Gastrocnemius medialis (tissue), 4 donors: ENCODE data around the gene CSAG2.

Experiments
- POLR2A ChIP-seq, 2 donors: fragments of 450-650 bp; IDR thresholded peaks; one replicate each; pipeline ENCODE4 v1.6.1; 2017; ENCODE audit warnings: antibody characterized with exemption in 2 of 2, mild to moderate bottlenecking in 2 of 2, moderate library complexity in 2 of 2
- TF ChIP-seq, protein P1 (sequence below), 5 experiments: fragments of 450-650 bp in 3 of 5; fragments of 200-600 bp in 2 of 5; sonication (generic) in 2 of 5; IDR thresholded peaks in 4 of 5; conservative IDR thresholded peaks in 1 of 5; 1 replicate in 4 of 5; 2 replicates in 1 of 5; pipeline ENCODE4 v1.5.1; 2016 to 2019; ENCODE audit warnings: antibody characterized with exemption in 5 of 5, mild to moderate bottlenecking in 3 of 5, moderate library complexity in 3 of 5

DNA sequence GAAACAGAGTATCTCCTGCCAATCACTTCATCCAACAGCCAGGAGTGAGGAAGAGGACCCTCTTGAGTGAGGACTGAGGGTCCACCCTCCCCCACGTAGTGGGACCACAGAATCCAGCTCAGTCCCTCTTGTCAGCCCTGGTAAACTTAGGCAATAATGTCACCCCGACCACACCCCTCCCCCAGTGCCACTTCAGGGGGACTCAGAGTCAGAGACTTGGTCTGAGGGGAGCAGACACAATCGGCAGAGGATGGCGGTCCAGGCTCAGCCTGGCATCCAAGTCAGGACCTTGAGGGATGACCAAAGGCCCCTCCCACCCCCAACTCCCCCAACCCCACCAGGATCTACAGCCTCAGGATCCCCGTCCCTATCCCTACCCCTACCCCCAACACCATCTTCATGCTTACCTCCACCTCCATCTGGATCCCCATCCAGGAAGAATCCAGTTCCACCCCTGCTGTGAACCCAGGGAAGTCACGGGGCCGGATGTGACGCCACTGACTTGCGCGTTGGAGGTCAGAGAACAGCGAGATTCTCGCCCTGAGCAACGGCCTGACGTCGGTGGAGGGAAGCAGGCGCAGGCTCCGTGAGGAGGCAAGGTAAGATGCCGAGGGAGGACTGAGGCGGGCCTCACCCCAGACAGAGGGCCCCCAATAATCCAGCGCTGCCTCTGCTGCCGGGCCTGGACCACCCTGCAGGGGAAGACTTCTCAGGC lies 24.3 kb upstream of the CSAG2 start, which contains the start of the genes CSAG1 and MAGEA12:
- TF ChIP-seq, protein P1, sequence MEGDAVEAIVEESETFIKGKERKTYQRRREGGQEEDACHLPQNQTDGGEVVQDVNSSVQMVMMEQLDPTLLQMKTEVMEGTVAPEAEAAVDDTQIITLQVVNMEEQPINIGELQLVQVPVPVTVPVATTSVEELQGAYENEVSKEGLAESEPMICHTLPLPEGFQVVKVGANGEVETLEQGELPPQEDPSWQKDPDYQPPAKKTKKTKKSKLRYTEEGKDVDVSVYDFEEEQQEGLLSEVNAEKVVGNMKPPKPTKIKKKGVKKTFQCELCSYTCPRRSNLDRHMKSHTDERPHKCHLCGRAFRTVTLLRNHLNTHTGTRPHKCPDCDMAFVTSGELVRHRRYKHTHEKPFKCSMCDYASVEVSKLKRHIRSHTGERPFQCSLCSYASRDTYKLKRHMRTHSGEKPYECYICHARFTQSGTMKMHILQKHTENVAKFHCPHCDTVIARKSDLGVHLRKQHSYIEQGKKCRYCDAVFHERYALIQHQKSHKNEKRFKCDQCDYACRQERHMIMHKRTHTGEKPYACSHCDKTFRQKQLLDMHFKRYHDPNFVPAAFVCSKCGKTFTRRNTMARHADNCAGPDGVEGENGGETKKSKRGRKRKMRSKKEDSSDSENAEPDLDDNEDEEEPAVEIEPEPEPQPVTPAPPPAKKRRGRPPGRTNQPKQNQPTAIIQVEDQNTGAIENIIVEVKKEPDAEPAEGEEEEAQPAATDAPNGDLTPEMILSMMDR (IDR thresholded peaks at IDR 0.05 in 4 of 5, conservative IDR thresholded peaks at IDR 0.05 in 1 of 5) = no peak
- TF ChIP-seq POLR2A (IDR thresholded peaks at IDR 0.05) = no peak
